HUES6 (cell line): Measurements from ENCODE around the gene S100A7.
"Not testable (repeated sequence)": the region's sequence is repeated elsewhere in the genome, so short reads cannot be mapped to it uniquely, and the experiment has no call there.

Experiments
- H3K27ac ChIP-seq: 2 replicates; pipeline ENCODE4 v1.7.0; 2013; ENCODE audit warnings: low read depth, mild to moderate bottlenecking, low read length, inconsistent platforms
- H3K27me3 ChIP-seq: 2 replicates; pipeline ENCODE4 v1.6.1; 2013; ENCODE audit warnings: low read length; ENCODE audit not compliant: control insufficient read depth, insufficient read depth
- H3K36me3 ChIP-seq: 2 replicates; pipeline ENCODE4 v1.6.1; 2013; ENCODE audit warnings: low read length; ENCODE audit not compliant: control insufficient read depth, insufficient read depth
- H3K4me1 ChIP-seq: 2 replicates; pipeline ENCODE4 v1.6.1; 2013; ENCODE audit warnings: low read length; ENCODE audit not compliant: control insufficient read depth, insufficient read depth
- H3K4me3 ChIP-seq: 2 replicates; pipeline ENCODE4 v1.5.1; 2013; ENCODE audit warnings: low read depth, low read length
- H3K9ac ChIP-seq: one replicate; pipeline ENCODE4 v1.6.1; 2013; ENCODE audit warnings: mild to moderate bottlenecking, low read length
- H3K9me3 ChIP-seq: 2 replicates; pipeline ENCODE4 v1.6.1; 2013; ENCODE audit warnings: low read depth, low read length; ENCODE audit not compliant: control insufficient read depth, insufficient read depth

The S100A7 gene

DNA sequence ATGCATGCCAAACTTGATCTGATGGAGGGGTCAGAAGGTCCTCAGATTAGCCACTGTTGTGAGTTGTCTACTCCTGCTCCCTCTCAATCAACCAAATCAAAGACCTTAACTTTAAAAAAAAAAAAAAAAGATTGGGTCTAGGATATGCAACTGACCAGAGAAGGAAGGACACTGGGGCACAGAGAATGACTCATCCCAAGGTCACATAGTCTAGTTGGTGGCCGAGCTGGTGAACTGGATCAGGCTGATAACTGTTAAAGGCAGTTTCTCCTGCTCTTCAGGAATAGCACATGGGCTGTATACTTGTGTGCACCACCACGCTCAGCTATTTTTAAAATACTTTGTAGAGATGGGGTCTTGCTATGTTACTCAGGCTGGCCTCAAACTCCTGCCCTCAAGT, 14.8 kb upstream of the S100A7 start:
- Histone ChIP-seq H3K36me3 (no peaks in the 10 kb centered on the region), H3K9me3 (peaks cover 31% of the 10 kb centered on the region), H3K4me1 (peaks cover 11% of the 10 kb centered on the region), H3K4me3 (no peak overlapping the region), H3K9ac (no peak overlapping the region), H3K27me3 (no peaks in the 10 kb centered on the region), H3K27ac (no peak overlapping the region)

DNA sequence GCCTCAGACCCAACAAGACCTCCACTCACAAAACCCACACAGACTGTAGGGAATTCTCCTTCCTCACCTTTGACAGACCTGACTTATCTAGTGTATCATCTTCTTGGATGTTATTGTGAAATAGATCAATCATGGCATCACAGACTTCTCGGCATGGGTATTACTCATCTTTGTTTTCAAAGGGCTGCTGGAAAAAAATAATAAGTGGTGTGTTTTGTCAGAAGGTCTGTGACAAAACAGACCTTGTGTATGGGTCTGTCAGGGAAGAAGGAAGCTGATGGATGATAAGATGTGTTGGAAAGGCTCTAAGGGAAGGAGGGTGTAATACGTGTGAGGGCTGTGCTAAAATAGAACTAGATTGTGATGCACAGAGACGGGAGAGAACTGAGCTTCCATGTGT, 13.9 kb upstream of the S100A7 start:
- H3K36me3 ChIP-seq: no peaks in the 10 kb centered on the region
- no peak overlapping the region for H3K27ac ChIP-seq
- no peak overlapping the region for H3K9ac ChIP-seq
- peaks cover 11% of the 10 kb centered on the region for H3K4me1 ChIP-seq
- no peak overlapping the region for H3K4me3 ChIP-seq
- H3K9me3 ChIP-seq: peaks cover 36% of the 10 kb centered on the region
- no peaks in the 10 kb centered on the region for H3K27me3 ChIP-seq

DNA sequence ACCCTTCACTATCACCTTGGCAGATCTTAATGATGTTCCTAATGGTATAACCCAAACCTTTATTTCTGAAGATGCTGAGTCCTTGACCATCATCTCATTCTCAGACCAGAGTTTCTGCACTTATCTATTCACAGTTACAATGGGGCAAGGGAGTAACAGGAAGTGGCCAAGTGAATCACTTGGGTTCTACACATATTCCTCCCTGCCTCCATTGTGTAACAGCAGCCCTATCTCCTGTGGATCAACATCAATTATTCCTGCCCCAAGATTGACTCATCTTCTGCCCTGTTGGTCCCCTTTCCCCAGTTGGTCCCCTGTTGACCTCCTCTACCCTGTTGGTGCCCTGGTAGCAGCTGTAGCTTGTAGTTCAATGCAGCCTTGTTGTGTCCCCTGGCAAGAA, 10.3 kb upstream of the S100A7 start:
- peaks cover 36% of the 10 kb centered on the region for H3K9me3 ChIP-seq
- H3K4me3 ChIP-seq: no peak overlapping the region
- peaks cover 4% of the 10 kb centered on the region; the same call in 1 of the 2 replicates for H3K27me3 ChIP-seq
- H3K36me3 ChIP-seq: no peaks in the 10 kb centered on the region
- no peak overlapping the region for H3K27ac ChIP-seq
- H3K9ac ChIP-seq: no peak overlapping the region
- H3K4me1 ChIP-seq: peaks cover 13% of the 10 kb centered on the region

DNA sequence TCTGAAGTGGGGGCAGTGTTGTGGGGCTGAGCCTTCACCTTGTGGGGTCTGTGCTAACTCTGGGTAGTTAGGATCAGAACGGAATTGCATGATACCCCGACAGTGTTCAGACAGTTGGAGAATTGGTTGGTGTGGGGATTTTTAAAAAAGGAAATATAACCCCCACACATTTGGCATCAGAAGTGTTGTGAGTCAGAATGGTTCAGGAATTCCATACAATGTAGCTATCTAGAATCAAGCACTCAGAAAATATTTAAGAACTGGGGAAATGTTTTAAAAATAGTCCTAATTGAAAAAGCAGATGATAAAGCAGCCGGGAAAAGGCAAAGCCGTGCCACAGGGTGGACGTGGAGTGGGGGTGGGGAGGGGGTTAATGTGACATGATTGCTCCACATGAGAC, 6.5 kb upstream of the S100A7 start:
- Histone ChIP-seq H3K36me3 (no peaks in the 10 kb centered on the region), H3K4me3 (no peak overlapping the region), H3K4me1 (peaks cover 13% of the 10 kb centered on the region), H3K27ac (no peak overlapping the region; the same call in 1 of the 2 replicates), H3K27me3 (peaks cover 9% of the 10 kb centered on the region), H3K9me3 (peaks cover 18% of the 10 kb centered on the region), H3K9ac (no peak overlapping the region)

DNA sequence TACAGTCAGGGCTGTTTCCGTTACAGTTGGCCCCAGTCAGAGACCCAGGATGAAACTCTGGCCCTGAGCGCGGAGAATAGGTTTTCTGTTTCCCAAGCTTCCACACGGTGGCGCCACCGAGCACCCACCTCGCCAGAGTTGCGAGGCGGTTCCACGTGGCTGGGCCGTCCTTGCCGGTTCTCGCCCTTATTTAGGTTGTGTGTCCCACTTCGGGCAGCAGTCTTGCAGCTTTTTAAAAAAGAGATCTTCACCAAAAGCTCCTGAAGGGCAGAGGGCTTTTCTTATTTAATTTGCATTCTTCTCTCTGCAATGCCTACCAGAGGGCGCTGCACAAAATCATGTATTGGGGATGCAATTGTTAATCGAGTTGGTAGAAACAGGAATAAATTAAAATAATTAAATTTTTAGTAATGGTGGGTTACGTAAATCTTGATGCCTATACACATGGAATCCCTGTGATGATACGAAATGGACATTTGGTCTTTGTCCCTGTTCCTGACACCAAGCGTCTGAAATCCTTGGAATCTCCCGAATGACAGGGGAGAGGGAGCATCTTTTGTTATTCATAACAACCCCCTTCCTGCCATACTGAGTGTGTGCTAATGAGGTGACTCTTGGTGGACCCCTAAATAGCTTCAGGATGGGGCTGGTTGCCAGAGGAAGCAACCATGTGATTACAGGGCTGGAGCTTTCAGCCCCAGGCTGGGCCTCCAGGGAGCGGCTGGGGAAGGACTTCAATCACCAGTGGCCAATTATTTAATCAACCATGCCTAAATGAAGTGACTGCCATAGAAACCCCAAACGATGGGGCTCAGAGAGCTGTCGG, 5.6 kb upstream of the S100A7 start:
- peaks cover 9% of the 10 kb centered on the region for H3K9me3 ChIP-seq
- H3K36me3 ChIP-seq: no peaks in the 10 kb centered on the region
- H3K27ac ChIP-seq: no peak overlapping the region
- H3K4me1 ChIP-seq: peaks cover 13% of the 10 kb centered on the region
- no peak overlapping the region for H3K9ac ChIP-seq
- peak overlapping the region; percentile 24; the same call in 1 of the 2 replicates for H3K4me3 ChIP-seq
- peaks cover 12% of the 10 kb centered on the region for H3K27me3 ChIP-seq

- H3K9ac ChIP-seq, H3K9me3 ChIP-seq, H3K4me3 ChIP-seq, H3K27ac ChIP-seq, H3K36me3 ChIP-seq: not testable (repeated sequence)
- H3K27me3 ChIP-seq: peaks cover 12% of the 10 kb centered on the region
- H3K4me1 ChIP-seq: peaks cover 13% of the 10 kb centered on the region
Observed at GRCh38 chr1:153462741-153463140, 2.3 kb upstream of the S100A7 start.

DNA sequence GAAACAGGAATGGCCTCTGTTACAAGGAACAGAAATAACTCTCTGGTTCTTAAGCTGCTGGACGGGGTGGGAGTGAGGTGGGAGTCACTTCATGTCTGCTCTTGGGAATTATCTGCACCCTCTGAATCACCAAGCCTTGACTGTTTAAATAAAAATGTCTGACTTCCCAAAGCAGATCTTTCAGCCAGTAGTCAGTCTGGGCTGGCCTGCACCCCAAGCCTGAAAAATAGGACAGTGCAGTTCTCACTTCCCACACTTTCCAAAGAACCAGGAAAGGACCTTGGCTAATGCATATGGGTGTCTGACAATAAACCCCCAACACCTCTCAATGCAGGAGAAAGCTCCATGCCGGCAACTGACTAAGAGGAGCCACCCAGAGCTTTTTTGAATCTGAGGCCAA, 796 bp downstream of the S100A7 start:
- Histone ChIP-seq H3K9ac (no peak overlapping the region), H3K27ac (no peak overlapping the region), H3K9me3 (no peaks in the 10 kb centered on the region), H3K4me1 (no peaks in the 10 kb centered on the region), H3K4me3 (no peak overlapping the region), H3K36me3 (no peaks in the 10 kb centered on the region), H3K27me3 (peaks cover 8% of the 10 kb centered on the region)

DNA sequence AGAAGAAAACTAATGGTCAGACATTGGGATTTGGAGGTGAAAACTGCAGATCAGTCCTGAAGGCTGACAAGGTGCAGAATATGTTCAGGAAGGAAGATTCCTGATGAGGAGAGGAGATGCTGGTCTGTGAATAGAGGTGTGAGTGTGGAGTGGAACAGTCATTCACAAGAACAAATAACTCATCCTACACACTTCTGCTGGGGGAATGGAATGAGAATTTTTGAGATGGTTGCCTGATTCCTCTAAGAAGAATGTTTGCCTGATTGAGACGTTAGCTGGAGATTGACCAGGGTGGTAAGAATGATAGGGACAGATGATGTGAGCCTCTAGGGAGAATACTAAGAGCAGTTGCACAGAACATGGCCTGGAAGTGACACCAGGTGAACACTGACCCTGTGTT, 4.1 kb downstream of the S100A7 start:
- no peak overlapping the region for H3K4me3 ChIP-seq
- no peak overlapping the region for H3K27ac ChIP-seq
- H3K9ac ChIP-seq: no peak overlapping the region
- no peaks in the 10 kb centered on the region for H3K9me3 ChIP-seq
- H3K27me3 ChIP-seq: no peaks in the 10 kb centered on the region
- no peaks in the 10 kb centered on the region for H3K4me1 ChIP-seq
- H3K36me3 ChIP-seq: no peaks in the 10 kb centered on the region

DNA sequence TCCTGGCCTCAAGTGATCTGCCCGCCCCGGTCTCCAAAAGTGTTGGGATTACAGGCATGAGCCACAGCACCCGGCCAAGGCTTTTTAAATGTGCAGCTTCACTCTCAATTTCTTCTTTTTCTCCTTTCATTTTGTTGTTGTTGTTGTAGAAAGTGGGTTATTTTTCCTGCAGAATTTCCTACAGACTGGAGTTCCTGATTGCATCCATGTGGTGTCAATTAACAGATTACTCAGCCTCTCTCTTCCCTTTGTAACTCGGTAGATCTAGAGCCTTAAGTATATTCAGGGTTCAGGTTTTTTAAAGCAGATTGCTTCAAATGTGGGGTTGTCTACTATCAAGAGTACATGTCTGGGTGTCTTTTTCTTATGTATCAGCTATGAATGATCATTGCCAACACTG, 11.6 kb downstream of the S100A7 start:
- peaks cover 22% of the 10 kb centered on the region for H3K27me3 ChIP-seq
- H3K4me1 ChIP-seq, H3K9me3 ChIP-seq, H3K9ac ChIP-seq, H3K4me3 ChIP-seq, H3K27ac ChIP-seq, H3K36me3 ChIP-seq: not testable (repeated sequence)

GRCh38 chr1:153447498-153448170, 12.8 kb downstream of the S100A7 start:
- no peaks in the 10 kb centered on the region for H3K36me3 ChIP-seq
- no peak overlapping the region for H3K9ac ChIP-seq
- no peaks in the 10 kb centered on the region for H3K9me3 ChIP-seq
- H3K4me3 ChIP-seq: no peak overlapping the region
- H3K27ac ChIP-seq: no peak overlapping the region
- peaks cover 29% of the 10 kb centered on the region for H3K27me3 ChIP-seq
- H3K4me1 ChIP-seq: no peaks in the 10 kb centered on the region

GRCh38 chr1:153444078-153444477, 16.4 kb downstream of the S100A7 start:
- no peaks in the 10 kb centered on the region for H3K36me3 ChIP-seq
- H3K9ac ChIP-seq: no peak overlapping the region
- no peaks in the 10 kb centered on the region for H3K9me3 ChIP-seq
- peaks cover 23% of the 10 kb centered on the region for H3K27me3 ChIP-seq
- H3K27ac ChIP-seq: no peak overlapping the region
- H3K4me1 ChIP-seq: no peaks in the 10 kb centered on the region
- H3K4me3 ChIP-seq: no peak overlapping the region
